IPS-NIHi7 (cell line): Measurements from ENCODE around the gene FMO2.

Experiments
- DNase-seq: peaks from one replicate; pipeline ENCODE4 v3.0.0; 2012; ENCODE audit warnings: mixed read lengths; ENCODE audit errors: extremely low spot score

Gene FMO2

GRCh38 chr1:171174560-171175294, 10.4 kb upstream of the FMO2 start:
- no peak for DNase-seq

GRCh38 chr1:171177261-171177660, 7.8 kb upstream of the FMO2 start:
- no peak for DNase-seq

GRCh38 chr1:171179318-171180227, 5.5 kb upstream of the FMO2 start:
- DNase-seq: no peak

- no peak for DNase-seq
These were observed 4.4 kb upstream of the FMO2 start for GRCh38 chr1:171180670-171181069.

- DNase-seq: peak; percentile 72
These were observed 3.5 kb downstream of the FMO2 start for GRCh38 chr1:171188388-171189266.

- no peak for DNase-seq
These were observed 6.9 kb downstream of the FMO2 start for GRCh38 chr1:171191992-171192391.

- no peak for DNase-seq
These were observed 10.7 kb downstream of the FMO2 start for GRCh38 chr1:171195767-171196166.

GRCh38 chr1:171196351-171196750, 11.3 kb downstream of the FMO2 start:
- DNase-seq: no peak

- DNase-seq: no peak
These were observed 13.0 kb downstream of the FMO2 start for GRCh38 chr1:171198081-171198480.

GRCh38 chr1:171204296-171204695, 19.2 kb downstream of the FMO2 start:
- DNase-seq: no peak

- no peak for DNase-seq
These were observed 21.3 kb downstream of the FMO2 start for GRCh38 chr1:171206204-171206977.

GRCh38 chr1:171206978-171207355, 21.9 kb downstream of the FMO2 start:
- DNase-seq: no peak

GRCh38 chr1:171207377-171207776, 22.3 kb downstream of the FMO2 start:
- DNase-seq: no peak

- DNase-seq: no peak
These were observed 25.3 kb downstream of the FMO2 start for GRCh38 chr1:171210355-171210754.

- no peak for DNase-seq
These were observed 27.7 kb downstream of the FMO2 start for GRCh38 chr1:171212607-171213351.

GRCh38 chr1:171213559-171214454, 28.7 kb downstream of the FMO2 start:
- DNase-seq: peak; percentile 12

GRCh38 chr1:171217658-171218443, 32.8 kb downstream of the FMO2 start:
- no peak for DNase-seq

GRCh38 chr1:171218661-171219060, 33.6 kb downstream of the FMO2 start:
- no peak for DNase-seq
